Stimulated activated naive CD8-positive, alpha-beta T cell treated with anti-CD3 and anti-CD28 coated beads, Interleukin-15, Interleukin-2, amounts not matched to agents 100 ng/mL and 50 ng/mL, for 24 hours (primary cell): ENCODE measurements around the gene JMJD6.
A peak's percentile ranks its signal among the peaks of the same experiment; 100 is the strongest.
"Not testable (repeated sequence)": the region's sequence is repeated elsewhere in the genome, so short reads cannot be mapped to it uniquely, and the experiment has no call there.

ENCODE experiments used
- H3K27ac Mint-ChIP-seq: one replicate; pipeline ENCODE4 v1.8.0; 2021; ENCODE audit warnings: mild to moderate bottlenecking, mixed read lengths
- H3K27me3 Mint-ChIP-seq: one replicate; pipeline ENCODE4 v1.8.0; 2021; ENCODE audit warnings: mixed read lengths
- H3K36me3 Mint-ChIP-seq: one replicate; pipeline ENCODE4 v1.8.0; 2021; ENCODE audit warnings: low read depth, mixed read lengths
- H3K4me1 Mint-ChIP-seq: one replicate; pipeline ENCODE4 v1.8.0; 2021; ENCODE audit warnings: low read depth, mixed read lengths
- H3K4me3 Mint-ChIP-seq: one replicate; pipeline ENCODE4 v1.8.0; 2021; ENCODE audit warnings: mild to moderate bottlenecking, mixed read lengths
- H3K9me3 Mint-ChIP-seq: one replicate; pipeline ENCODE4 v1.8.0; 2021; ENCODE audit warnings: mixed read lengths

The JMJD6 gene

GRCh38 chr17:76726231-76726775 lies at the start of gene JMJD6:
Gene JMJD6, minus strand, starts transcription at chr17:76726606. Its CDS starts 131 bp downstream, at chr17:76726475.
- H3K36me3 Mint-ChIP-seq = peaks cover 61% of the 10 kb centered on the region
- peak within 1 kb of the TSS; percentile 95 for H3K27ac Mint-ChIP-seq
- no peaks in the 10 kb centered on the region for H3K9me3 Mint-ChIP-seq

GRCh38 chr17:76775021-76775600 lies 48.7 kb upstream of the JMJD6 start:
- peaks cover 51% of the 10 kb centered on the region for H3K36me3 Mint-ChIP-seq
- H3K4me1 Mint-ChIP-seq = peaks cover 23% of the 10 kb centered on the region
- H3K9me3 Mint-ChIP-seq = no peaks in the 10 kb centered on the region
- H3K27me3 Mint-ChIP-seq = no peaks in the 10 kb centered on the region
- H3K4me3 Mint-ChIP-seq = no peak overlapping the region
- H3K27ac Mint-ChIP-seq = no peak overlapping the region

More at GRCh38 chr17:76726231-76726775, at the start of gene JMJD6:
- Mint-ChIP-seq H3K4me1 (peaks cover 68% of the 10 kb centered on the region), H3K4me3 (peak within 1 kb of the TSS; percentile 94), H3K27me3 (no peaks in the 10 kb centered on the region)

GRCh38 chr17:76772842-76773525 lies 46.6 kb upstream of the JMJD6 start:
- Mint-ChIP-seq H3K27ac (peak overlapping the region; percentile 96), H3K27me3 (no peaks in the 10 kb centered on the region), H3K36me3 (peaks cover 54% of the 10 kb centered on the region), H3K4me1 (peaks cover 23% of the 10 kb centered on the region), H3K4me3 (peak overlapping the region; percentile 77), H3K9me3 (no peaks in the 10 kb centered on the region)

GRCh38 chr17:76758570-76758969 lies 32.2 kb upstream of the JMJD6 start:
- Mint-ChIP-seq H3K36me3 (peaks cover 13% of the 10 kb centered on the region), H3K4me1 (peaks cover 6% of the 10 kb centered on the region), H3K4me3 (no peak overlapping the region), H3K27me3 (no peaks in the 10 kb centered on the region), H3K27ac (no peak overlapping the region), H3K9me3 (no peaks in the 10 kb centered on the region)

GRCh38 chr17:76757256-76757655 lies 30.9 kb upstream of the JMJD6 start:
- Mint-ChIP-seq H3K27ac (no peak overlapping the region), H3K27me3 (no peaks in the 10 kb centered on the region), H3K36me3 (peaks cover 18% of the 10 kb centered on the region), H3K4me3 (no peak overlapping the region), H3K4me1 (peaks cover 18% of the 10 kb centered on the region), H3K9me3 (no peaks in the 10 kb centered on the region)

GRCh38 chr17:76755285-76755684 lies 28.9 kb upstream of the JMJD6 start:
- Mint-ChIP-seq H3K36me3 (peaks cover 18% of the 10 kb centered on the region), H3K9me3 (no peaks in the 10 kb centered on the region), H3K4me3 (no peak overlapping the region), H3K4me1 (peaks cover 23% of the 10 kb centered on the region), H3K27ac (no peak overlapping the region), H3K27me3 (no peaks in the 10 kb centered on the region)

- Mint-ChIP-seq H3K36me3 (peaks cover 23% of the 10 kb centered on the region), H3K4me3 (peak overlapping the region; percentile 83), H3K27ac (peak overlapping the region; percentile 76), H3K9me3 (no peaks in the 10 kb centered on the region), H3K4me1 (peaks cover 23% of the 10 kb centered on the region), H3K27me3 (no peaks in the 10 kb centered on the region)
Measured at GRCh38 chr17:76753061-76753961, 26.9 kb upstream of the JMJD6 start.

GRCh38 chr17:76752006-76752405 lies 25.6 kb upstream of the JMJD6 start:
- peak overlapping the region; percentile 51 for H3K27ac Mint-ChIP-seq

GRCh38 chr17:76751416-76751993 lies 25.1 kb upstream of the JMJD6 start:
- no peak overlapping the region for H3K27ac Mint-ChIP-seq
- peaks cover 16% of the 10 kb centered on the region for H3K36me3 Mint-ChIP-seq
- no peaks in the 10 kb centered on the region for H3K27me3 Mint-ChIP-seq
- H3K4me3 Mint-ChIP-seq = no peak overlapping the region
- no peaks in the 10 kb centered on the region for H3K9me3 Mint-ChIP-seq
- peaks cover 23% of the 10 kb centered on the region for H3K4me1 Mint-ChIP-seq

More at GRCh38 chr17:76752006-76752405, 25.6 kb upstream of the JMJD6 start:
- Mint-ChIP-seq H3K4me3 (peak overlapping the region; percentile 27), H3K27me3 (no peaks in the 10 kb centered on the region), H3K9me3 (no peaks in the 10 kb centered on the region), H3K36me3 (peaks cover 17% of the 10 kb centered on the region), H3K4me1 (peaks cover 23% of the 10 kb centered on the region)

GRCh38 chr17:76748657-76749056 lies 22.3 kb upstream of the JMJD6 start:
- H3K36me3 Mint-ChIP-seq = peaks cover 38% of the 10 kb centered on the region
- peaks cover 18% of the 10 kb centered on the region for H3K4me1 Mint-ChIP-seq
- no peaks in the 10 kb centered on the region for H3K27me3 Mint-ChIP-seq
- H3K4me3 Mint-ChIP-seq = no peak overlapping the region
- H3K27ac Mint-ChIP-seq = no peak overlapping the region
- no peaks in the 10 kb centered on the region for H3K9me3 Mint-ChIP-seq

GRCh38 chr17:76747716-76748363 lies 21.4 kb upstream of the JMJD6 start:
- H3K4me3 Mint-ChIP-seq = no peak overlapping the region
- no peaks in the 10 kb centered on the region for H3K27me3 Mint-ChIP-seq
- no peaks in the 10 kb centered on the region for H3K9me3 Mint-ChIP-seq
- H3K4me1 Mint-ChIP-seq = peaks cover 10% of the 10 kb centered on the region
- H3K36me3 Mint-ChIP-seq = peaks cover 35% of the 10 kb centered on the region
- H3K27ac Mint-ChIP-seq = no peak overlapping the region

GRCh38 chr17:76745785-76746184 lies 19.4 kb upstream of the JMJD6 start:
- H3K36me3 Mint-ChIP-seq = peaks cover 44% of the 10 kb centered on the region
- not testable (repeated sequence) for H3K27me3 Mint-ChIP-seq, H3K27ac Mint-ChIP-seq, H3K4me3 Mint-ChIP-seq, H3K9me3 Mint-ChIP-seq, H3K4me1 Mint-ChIP-seq

- H3K4me3 Mint-ChIP-seq = no peak overlapping the region
- peaks cover 40% of the 10 kb centered on the region for H3K36me3 Mint-ChIP-seq
Measured at GRCh38 chr17:76744747-76745146, 18.3 kb upstream of the JMJD6 start.

GRCh38 chr17:76742958-76743357 lies 16.6 kb upstream of the JMJD6 start:
- Mint-ChIP-seq H3K4me3 (no peak overlapping the region), H3K4me1 (peaks cover 17% of the 10 kb centered on the region), H3K27me3 (no peaks in the 10 kb centered on the region), H3K36me3 (peaks cover 40% of the 10 kb centered on the region), H3K9me3 (no peaks in the 10 kb centered on the region), H3K27ac (no peak overlapping the region)

More at GRCh38 chr17:76744747-76745146, 18.3 kb upstream of the JMJD6 start:
- Mint-ChIP-seq H3K9me3 (no peaks in the 10 kb centered on the region), H3K4me1 (peaks cover under 1% of the 10 kb centered on the region), H3K27me3 (no peaks in the 10 kb centered on the region), H3K27ac (no peak overlapping the region)
